Measurements from ENCODE around the gene CAPN1.
"Not testable (repeated sequence)": the region's sequence is repeated elsewhere in the genome, so short reads cannot be mapped to it uniquely, and the experiment has no call there.

Gene CAPN1

GRCh38 chr11:65160643-65161042 is 21.1 kb upstream of the CAPN1 start:
- no peak for DNase-seq

GRCh38 chr11:65163684-65164083 is 18.0 kb upstream of the CAPN1 start:
- no peak for DNase-seq

GRCh38 chr11:65165410-65166317 is 16.1 kb upstream of the CAPN1 start:
- DNase-seq: no peak

- no peak for DNase-seq
Observed at GRCh38 chr11:65166893-65167292, 14.8 kb upstream of the CAPN1 start.

GRCh38 chr11:65167656-65168055 is 14.1 kb upstream of the CAPN1 start:
- no peak for DNase-seq

- peak; percentile 23 for DNase-seq
Observed at GRCh38 chr11:65169164-65169641, 12.5 kb upstream of the CAPN1 start.

- no peak for DNase-seq
Observed at GRCh38 chr11:65170058-65170534, 11.6 kb upstream of the CAPN1 start, which contains the start of gene SPDYC. Gene SPDYC, plus strand, starts transcription at chr11:65170233. Its CDS starts 1,125 bp downstream, at chr11:65171358.

- DNase-seq: no peak
Observed at GRCh38 chr11:65172600-65172999, 9.1 kb upstream of the CAPN1 start.

- DNase-seq: not testable (repeated sequence)
Observed at GRCh38 chr11:65174571-65175010, 7.1 kb upstream of the CAPN1 start.

GRCh38 chr11:65180877-65181568 is 705 bp upstream of the CAPN1 start:
- DNase-seq: peak; percentile 50

GRCh38 chr11:65182258-65183170 is 786 bp downstream of the CAPN1 start:
- DNase-seq: no peak

GRCh38 chr11:65183201-65183891 is 1.6 kb downstream of the CAPN1 start:
- DNase-seq: no peak

GRCh38 chr11:65184146-65184545 is 2.4 kb downstream of the CAPN1 start:
- no peak for DNase-seq

- no peak for DNase-seq
Observed at GRCh38 chr11:65185171-65185570, 3.4 kb downstream of the CAPN1 start.

- no peak for DNase-seq
Observed at GRCh38 chr11:65185869-65186341, 4.2 kb downstream of the CAPN1 start.

- DNase-seq: no peak
Observed at GRCh38 chr11:65186701-65187100, 5.0 kb downstream of the CAPN1 start.

GRCh38 chr11:65187146-65187675 is 5.5 kb downstream of the CAPN1 start:
- DNase-seq: no peak

GRCh38 chr11:65187971-65188461 is 6.3 kb downstream of the CAPN1 start:
- DNase-seq: no peak

- no peak for DNase-seq
Observed at GRCh38 chr11:65188486-65188885, 6.8 kb downstream of the CAPN1 start.

GRCh38 chr11:65189191-65189590 is 7.5 kb downstream of the CAPN1 start:
- DNase-seq: no peak

- DNase-seq: no peak
Observed at GRCh38 chr11:65194564-65194963, 12.8 kb downstream of the CAPN1 start.
